ENCODE measurements around the gene AIPL1. TPM values are rescaled to one million over a fixed set of nuclear protein-coding genes. Genes with fewer than 3 reads are reported as not detected.
A peak's percentile ranks its signal among the peaks of the same experiment; 100 is the strongest.

AIPL1 gene
- total and polyA plus RNA-seq, 2 donors (not counting 3 experiments of a cell fraction or from before 2014, with no cell fraction given) = not detected

GRCh38 chr17:6479622-6480302, 44.8 kb upstream of the AIPL1 start:
- BruUV-seq (replicated peaks) = no TSS peak
- intact Hi-C loops (cut with micrococcal nuclease) = no loop called here
- CTCF ChIA-PET = interaction anchor here (0.8 to 1.8 kb wide), 3 partner anchors 8 to 26 kb away, joined by 3 to 5 read pairs (median 4); no protein-coding TSS in a partner anchor

More at GRCh38 chr17:6479622-6480302, 44.8 kb upstream of the AIPL1 start:
- DNase-seq (ENCODE audit: low read depth, low spot score) = no peak
- no peak overlapping the region for H2AFZ ChIP-seq (ENCODE audit: low read depth, low read length)
- no peak overlapping the region for H3K4me2 ChIP-seq (ENCODE audit: insufficient read depth, low read length)
- H3K9me1 ChIP-seq (replicated peaks; ENCODE audit: control insufficient read depth, extremely low read depth, insufficient read depth, low read length) = no peaks in the 10 kb centered on the region
- H3K4me1 ChIP-seq (ENCODE audit: control insufficient read depth, extremely low read depth, insufficient read depth, low read length) = peaks cover 9% of the 10 kb centered on the region
- H3K9ac ChIP-seq (replicated peaks; ENCODE audit: extremely low read depth, insufficient read depth, low read length) = no peak overlapping the region
- TF ChIP-seq EZH2 (IDR thresholded peaks at IDR 0.05; ENCODE audit: borderline replicate concordance, low read depth, low read length, severe bottlenecking) = no peak
- TF ChIP-seq MYC (IDR thresholded peaks at IDR 0.05; ENCODE audit: low read depth, low read length) = no peak
- no peak for TF ChIP-seq MAX (IDR thresholded peaks at IDR 0.05; ENCODE audit: insufficient read depth, insufficient read length)
- no peak for TF ChIP-seq POLR2AphosphoS5 (IDR thresholded peaks at IDR 0.05; ENCODE audit: insufficient read depth, low read depth, low read length)
- TF ChIP-seq GATA2 (IDR thresholded peaks at IDR 0.05; ENCODE audit: insufficient read depth, insufficient read length, low read depth, low read length) = no peak
- no peak for TF ChIP-seq JUN (IDR thresholded peaks at IDR 0.05; ENCODE audit: borderline replicate concordance, insufficient read depth, insufficient read length, low read depth)
- TF ChIP-seq FOS (IDR thresholded peaks at IDR 0.05; ENCODE audit: borderline replicate concordance, insufficient read depth, low read length) = no peak
- TF ChIP-seq CTCF (IDR thresholded peaks at IDR 0.05; ENCODE audit: extremely low read depth in 1 of 2, insufficient read depth in 1 of 2, low read depth in 1 of 2, low read length in 2 of 2) = no peak
- no peak for TF ChIP-seq POLR2A (IDR thresholded peaks at IDR 0.05; ENCODE audit: low read depth, low read length)
- no peaks in the 10 kb centered on the region for H3K79me2 ChIP-seq (ENCODE audit: control insufficient read depth, insufficient read depth, low read length)
- POLR2A ChIA-PET = no interaction called here
- H3K27ac ChIP-seq (ENCODE audit: insufficient read depth, low read depth, low read length) = no peak overlapping the region
- no peaks in the 10 kb centered on the region for H3K36me3 ChIP-seq (ENCODE audit: control insufficient read depth in 2 of 2, extremely low read depth in 1 of 2, insufficient read depth in 2 of 2, low read length in 2 of 2)
- H3K9me3 ChIP-seq (replicated peaks; ENCODE audit: control insufficient read depth, insufficient read depth, low read length) = no peaks in the 10 kb centered on the region
- no peaks in the 10 kb centered on the region for H3K27me3 ChIP-seq (ENCODE audit: control insufficient read depth in 2 of 2, insufficient read depth in 2 of 2, low read length in 2 of 2)
- dilution Hi-C loops (cut with MboI; ENCODE audit: extremely low pct_ligation_motif_present, low sequenced_read_pairs) = no loop called here
- no peak overlapping the region for H3K4me3 ChIP-seq (replicated peaks in 1 of 3; ENCODE audit: insufficient read depth in 1 of 3, low read depth in 1 of 3, low read length in 3 of 3)
- peak; percentile 43 for FAIRE-seq
- no peaks in the 10 kb centered on the region for H4K20me1 ChIP-seq (replicated peaks; ENCODE audit: control insufficient read depth, extremely low read depth, insufficient read depth, low read length)

All from endothelial cell of umbilical vein (primary cell).